Measurements from ENCODE around the gene PSMC1.
"Not testable (repeated sequence)": the region's sequence is repeated elsewhere in the genome, so short reads cannot be mapped to it uniquely, and the experiment has no call there.

Gene PSMC1

GRCh38 chr14:90246936-90247335 lies 9.4 kb upstream of the PSMC1 start:
- TF ChIP-seq ZFX (IDR thresholded peaks at IDR 0.05; ENCODE audit: borderline replicate concordance), result no peak
- TF ChIP-seq CTCF (IDR thresholded peaks at IDR 0.05), result no peak
- no peak overlapping the region for H3K27ac ChIP-seq

GRCh38 chr14:90247441-90247840 lies 8.9 kb upstream of the PSMC1 start:
- H3K27ac ChIP-seq, result not testable (repeated sequence)

- TF ChIP-seq ZFX (IDR thresholded peaks at IDR 0.05; ENCODE audit: borderline replicate concordance) (no peak), CTCF (IDR thresholded peaks at IDR 0.05) (no peak)
- H3K27ac ChIP-seq, result no peak overlapping the region
These were observed 7.8 kb upstream of the PSMC1 start for GRCh38 chr14:90248594-90248993.

- TF ChIP-seq ZFX (IDR thresholded peaks at IDR 0.05; ENCODE audit: borderline replicate concordance), result no peak
- no peak for TF ChIP-seq CTCF (IDR thresholded peaks at IDR 0.05)
- no peak overlapping the region for H3K27ac ChIP-seq
These were observed 2.5 kb upstream of the PSMC1 start for GRCh38 chr14:90253826-90254225.

GRCh38 chr14:90255871-90256270 lies 482 bp upstream of the PSMC1 start:
- peak overlapping the region; percentile 67; the same call in 1 of the 2 replicates for H3K27ac ChIP-seq
- TF ChIP-seq CTCF (IDR thresholded peaks at IDR 0.05) (no peak), ZFX (IDR thresholded peaks at IDR 0.05; ENCODE audit: borderline replicate concordance) (no peak)

- no peak overlapping the region for H3K27ac ChIP-seq
- no peak for TF ChIP-seq CTCF (IDR thresholded peaks at IDR 0.05)
- TF ChIP-seq ZFX (IDR thresholded peaks at IDR 0.05; ENCODE audit: borderline replicate concordance), result no peak
These were observed 7.5 kb downstream of the PSMC1 start for GRCh38 chr14:90263748-90264449.

- H3K27ac ChIP-seq, result no peak overlapping the region
- TF ChIP-seq ZFX (IDR thresholded peaks at IDR 0.05; ENCODE audit: borderline replicate concordance), result no peak
- no peak for TF ChIP-seq CTCF (IDR thresholded peaks at IDR 0.05)
These were observed 10.2 kb downstream of the PSMC1 start for GRCh38 chr14:90266441-90267154.

All from 22Rv1 (cell line).